Keratinocyte (primary cell): Measurements from ENCODE around the gene GPC5. TPM values are rescaled to one million over a fixed set of nuclear protein-coding genes. Genes with fewer than 3 reads are reported as not detected.

Experiments
- DNase-seq: peaks from one replicate; pipeline ENCODE4 v3.0.0-alpha.2; 2011; ENCODE audit warnings: low read depth, missing footprints, low spot score
- FAIRE-seq: peaks from 2 replicates; lab custom pipeline; 2011; peaks lifted over from hg19 to GRCh38; lab: Jason Lieb, UNC
- H2AFZ ChIP-seq: 2 replicates; pipeline ENCODE4 v1.6.0; 2012; ENCODE audit warnings: low read length, control low read depth, inconsistent platforms; ENCODE audit not compliant: control insufficient read depth
- H3K27ac ChIP-seq: 2 replicates; pipeline ENCODE4 v1.5.1; 2011; ENCODE audit warnings: low read length; ENCODE audit not compliant: control insufficient read depth, insufficient read depth
- H3K27me3 ChIP-seq: 3 replicates; pipeline ENCODE4 v1.6.0; 2011; ENCODE audit warnings: low read length; ENCODE audit not compliant: control insufficient read depth, insufficient read depth; ENCODE audit errors: extremely low read depth
- H3K36me3 ChIP-seq, 2 experiments: 2 replicates in 1 of 2; 3 replicates in 1 of 2; pipeline ENCODE4 v1.5.1; 2011; ENCODE audit warnings: low read length in 2 of 2, mild to moderate bottlenecking in 1 of 2; ENCODE audit not compliant: control insufficient read depth in 2 of 2, insufficient read depth in 2 of 2; ENCODE audit errors: extremely low read depth in 1 of 2
- H3K4me1 ChIP-seq: 3 replicates; pipeline ENCODE4 v1.5.1; 2011; ENCODE audit warnings: low read length; ENCODE audit not compliant: control insufficient read depth, insufficient read depth; ENCODE audit errors: extremely low read depth
- H3K4me2 ChIP-seq: 3 replicates; pipeline ENCODE4 v1.6.0; 2011; ENCODE audit warnings: low read depth, low read length; ENCODE audit not compliant: control insufficient read depth, insufficient read depth; ENCODE audit errors: extremely low read depth
- H3K4me3 ChIP-seq, 3 experiments: fragments of 200-600 bp in 1 of 3; sonication (generic) in 1 of 3; 2 replicates in 2 of 3; 3 replicates in 1 of 3; pipeline ENCODE4 v1.5.1; 2011 to 2016; ENCODE audit warnings: low read length in 3 of 3, mild to moderate bottlenecking in 3 of 3, control low read depth in 2 of 3, inconsistent platforms in 1 of 3, low read depth in 1 of 3, mixed read lengths in 1 of 3, mixed run types in 1 of 3, moderate library complexity in 1 of 3; ENCODE audit not compliant: control insufficient read depth in 2 of 3, insufficient read depth in 2 of 3; ENCODE audit errors: extremely low read depth in 1 of 3
- H3K79me2 ChIP-seq: 2 replicates; pipeline ENCODE4 v1.6.0; 2012; ENCODE audit warnings: low read length; ENCODE audit not compliant: control insufficient read depth, insufficient read depth
- H3K9ac ChIP-seq: 3 replicates; pipeline ENCODE4 v1.6.0; 2011; ENCODE audit warnings: low read length; ENCODE audit not compliant: control insufficient read depth, insufficient read depth; ENCODE audit errors: extremely low read depth
- H3K9me1 ChIP-seq: 3 replicates; pipeline ENCODE4 v1.6.0; 2011; ENCODE audit warnings: low read length; ENCODE audit not compliant: control insufficient read depth, insufficient read depth; ENCODE audit errors: extremely low read depth
- H3K9me3 ChIP-seq: 2 replicates; pipeline ENCODE4 v1.5.1; 2012; ENCODE audit warnings: low read depth, low read length; ENCODE audit not compliant: control insufficient read depth
- H4K20me1 ChIP-seq: 3 replicates; pipeline ENCODE4 v1.6.0; 2011; ENCODE audit warnings: low read length; ENCODE audit not compliant: control insufficient read depth, insufficient read depth; ENCODE audit errors: extremely low read depth
- CTCF ChIP-seq, 3 experiments: IDR thresholded peaks in 1 of 3; conservative IDR thresholded peaks in 1 of 3; optimal IDR thresholded peaks in 1 of 3; 2 replicates in 2 of 3; 3 replicates in 1 of 3; pipeline versions ENCODE3 to v1.5.1; 2011; ENCODE audit warnings: low read length in 3 of 3, mild to moderate bottlenecking in 3 of 3, moderate library complexity in 2 of 3, control low read depth in 1 of 3, inconsistent platforms in 1 of 3; ENCODE audit not compliant: insufficient read depth in 2 of 3; ENCODE audit errors: extremely low read depth in 1 of 3
- EZH2 ChIP-seq: IDR thresholded peaks from one replicate; pipeline ENCODE4 v1.6.1; 2012; ENCODE audit warnings: inconsistent platforms, mild to moderate bottlenecking, low read length, moderate library complexity
- dilution Hi-C: fragments of 300-500 bp; cut with MboI; formaldehyde crosslinking; loops from one replicate; pipeline ENCODE4 v1.7.0; 2020; ENCODE audit warnings: low sequenced_read_pairs; ENCODE audit not compliant: extremely low pct_ligation_motif_present
- polyA plus RNA-seq, 5 experiments: library from polyadenylated mRNA; depleted of rRNA in 3 of 5; stranded (reverse) in 3 of 5; stranded (forward) in 1 of 5; unstranded in 1 of 5; fragments of >200 nt; gene quantifications; 1 replicate in 1 of 5; 2 replicates in 3 of 5; 3 replicates in 1 of 5; pipeline versions ENCODE4 v1.2.1 to v1.2.3, GENCODE V29; 2011 to 2012; ENCODE audit warnings: missing spikeins in 2 of 5, low read depth in 1 of 5, low replicate concordance in 1 of 5

Gene GPC5
- polyA plus RNA-seq, 1 donor (not counting 4 experiments of a cell fraction or from before 2014, with no cell fraction given) = 0.10 TPM

- no peak overlapping the region for H2AFZ ChIP-seq
- no peak overlapping the region for H3K9ac ChIP-seq
- no peaks in the 10 kb centered on the region for H3K36me3 ChIP-seq
- H3K79me2 ChIP-seq = no peaks in the 10 kb centered on the region
- FAIRE-seq (no peak), DNase-seq (no peak)
- dilution Hi-C loops = no loop called here
- H4K20me1 ChIP-seq = no peaks in the 10 kb centered on the region
- no peak overlapping the region for H3K4me2 ChIP-seq
- no peaks in the 10 kb centered on the region for H3K9me1 ChIP-seq
- no peaks in the 10 kb centered on the region for H3K9me3 ChIP-seq
- no peak overlapping the region for H3K27ac ChIP-seq
- no peak overlapping the region for H3K4me3 ChIP-seq
- TF ChIP-seq CTCF (optimal IDR thresholded peaks at IDR 0.05 in 1 of 3, IDR thresholded peaks at IDR 0.05 in 1 of 3, conservative IDR thresholded peaks at IDR 0.05 in 1 of 3; ENCODE audit: extremely low read depth in 1 of 3, insufficient read depth in 2 of 3, low read length in 3 of 3) (no peak), EZH2 (no peak)
- no peaks in the 10 kb centered on the region for H3K27me3 ChIP-seq
- H3K4me1 ChIP-seq = no peaks in the 10 kb centered on the region
Measured at GRCh38 chr13:92775658-92776057, 1377.2 kb downstream of the GPC5 start.

GRCh38 chr13:92781965-92782690 lies 1383.7 kb downstream of the GPC5 start:
- no peak overlapping the region for H3K4me2 ChIP-seq
- dilution Hi-C loops = no loop called here
- no peaks in the 10 kb centered on the region for H3K9me1 ChIP-seq
- no peaks in the 10 kb centered on the region for H3K36me3 ChIP-seq
- no peaks in the 10 kb centered on the region for H3K79me2 ChIP-seq
- H3K9me3 ChIP-seq = no peaks in the 10 kb centered on the region
- no peak overlapping the region for H3K27ac ChIP-seq
- H3K9ac ChIP-seq = no peak overlapping the region
- H4K20me1 ChIP-seq = no peaks in the 10 kb centered on the region
- TF ChIP-seq CTCF (optimal IDR thresholded peaks at IDR 0.05 in 1 of 3, IDR thresholded peaks at IDR 0.05 in 1 of 3, conservative IDR thresholded peaks at IDR 0.05 in 1 of 3; ENCODE audit: extremely low read depth in 1 of 3, insufficient read depth in 2 of 3, low read length in 3 of 3) (no peak), EZH2 (no peak)
- no peaks in the 10 kb centered on the region for H3K27me3 ChIP-seq
- DNase-seq (no peak), FAIRE-seq (no peak)
- no peak overlapping the region for H3K4me3 ChIP-seq
- H2AFZ ChIP-seq = no peak overlapping the region
- H3K4me1 ChIP-seq = no peaks in the 10 kb centered on the region
